Naive thymus-derived CD8-positive, alpha-beta T cell (primary cell): ENCODE measurements around the gene CERT1. TPM values are rescaled to one million over a fixed set of nuclear protein-coding genes. Genes with fewer than 3 reads are reported as not detected.
"Not testable (repeated sequence)": the region's sequence is repeated elsewhere in the genome, so short reads cannot be mapped to it uniquely, and the experiment has no call there.

Source experiments
- ATAC-seq, 2 donors: fragments of 150-1000 bp; cut with Tn5 transposase in 1 of 2; sonication (Bioruptor Pico), chemical (Tn5 transposase) in 1 of 2; 1 replicate in 1 of 2; 2 replicates in 1 of 2; pipeline ENCODE4 v1.10.0; 2021; ENCODE audit warnings: mild to moderate bottlenecking in 2 of 2, moderate library complexity in 2 of 2
- POLR2A ChIA-PET: fragments of 350-600 bp; sonication (Branson Sonifier 250); formaldehyde crosslinking; loops from one replicate; lab custom pipeline; 2021; ENCODE audit warnings: antibody characterized with exemption; lab: Charles Lee
- DNase-seq, 10 donors: peaks; one replicate each; pipeline versions ENCODE4 v3.0.0 to v3.0.0-alpha.2; 2020 to 2022
- H3K27ac Mint-ChIP-seq, 10 donors: one replicate each; pipeline ENCODE4 v1.8.0; 2020 to 2022; ENCODE audit warnings: mild to moderate bottlenecking in 10 of 10, mixed read lengths in 10 of 10, moderate library complexity in 4 of 10, inconsistent platforms in 1 of 10
- H3K27me3 Mint-ChIP-seq, 5 donors: one replicate each; pipeline ENCODE4 v1.8.0; 2021 to 2022; ENCODE audit warnings: mixed read lengths in 5 of 5
- H3K36me3 Mint-ChIP-seq, 3 donors: one replicate each; pipeline ENCODE4 v1.8.0; 2020 to 2022; ENCODE audit warnings: mixed read lengths in 3 of 3, mild to moderate bottlenecking in 2 of 3, inconsistent platforms in 1 of 3
- H3K4me1 Mint-ChIP-seq, 4 donors: one replicate each; pipeline ENCODE4 v1.8.0; 2021 to 2022; ENCODE audit warnings: mixed read lengths in 4 of 4
- H3K4me3 Mint-ChIP-seq, 10 donors: one replicate each; pipeline ENCODE4 v1.8.0; 2020 to 2022; ENCODE audit warnings: mild to moderate bottlenecking in 10 of 10, mixed read lengths in 10 of 10, moderate library complexity in 6 of 10, inconsistent platforms in 1 of 10
- H3K9me3 Mint-ChIP-seq, 9 donors: one replicate each; pipeline ENCODE4 v1.8.0; 2020 to 2022; ENCODE audit warnings: mixed read lengths in 9 of 9, mild to moderate bottlenecking in 3 of 9, inconsistent platforms in 1 of 9, moderate library complexity in 1 of 9
- polyA plus RNA-seq, 3 donors: library from polyadenylated mRNA; unstranded; fragments of 300-500 nt; fragmentation: Illumina TruSeq; gene quantifications; one replicate each; pipeline ENCODE4 v1.2.3, GENCODE V29; 2021
- total RNA-seq, 8 experiments: library from RNA in 2 of 8; stranded (reverse) in 2 of 8; gene quantifications; one replicate each; pipeline ENCODE4 v1.2.3 and lab custom pipeline; 2021 to 2026

Gene CERT1, protein sequence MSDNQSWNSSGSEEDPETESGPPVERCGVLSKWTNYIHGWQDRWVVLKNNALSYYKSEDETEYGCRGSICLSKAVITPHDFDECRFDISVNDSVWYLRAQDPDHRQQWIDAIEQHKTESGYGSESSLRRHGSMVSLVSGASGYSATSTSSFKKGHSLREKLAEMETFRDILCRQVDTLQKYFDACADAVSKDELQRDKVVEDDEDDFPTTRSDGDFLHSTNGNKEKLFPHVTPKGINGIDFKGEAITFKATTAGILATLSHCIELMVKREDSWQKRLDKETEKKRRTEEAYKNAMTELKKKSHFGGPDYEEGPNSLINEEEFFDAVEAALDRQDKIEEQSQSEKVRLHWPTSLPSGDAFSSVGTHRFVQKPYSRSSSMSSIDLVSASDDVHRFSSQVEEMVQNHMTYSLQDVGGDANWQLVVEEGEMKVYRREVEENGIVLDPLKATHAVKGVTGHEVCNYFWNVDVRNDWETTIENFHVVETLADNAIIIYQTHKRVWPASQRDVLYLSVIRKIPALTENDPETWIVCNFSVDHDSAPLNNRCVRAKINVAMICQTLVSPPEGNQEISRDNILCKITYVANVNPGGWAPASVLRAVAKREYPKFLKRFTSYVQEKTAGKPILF
- 10 to 100 TPM; 44.0 to 45.1 TPM for total RNA-seq
- polyA plus RNA-seq: 10 to 100 TPM; 12.8 to 17.4 (median 16.1) TPM
- total RNA-seq (lab: John Stamatoyannopoulos, UW): 56.4 to 92.7 (median 73.5) reads per million in 6 experiments

DNA sequence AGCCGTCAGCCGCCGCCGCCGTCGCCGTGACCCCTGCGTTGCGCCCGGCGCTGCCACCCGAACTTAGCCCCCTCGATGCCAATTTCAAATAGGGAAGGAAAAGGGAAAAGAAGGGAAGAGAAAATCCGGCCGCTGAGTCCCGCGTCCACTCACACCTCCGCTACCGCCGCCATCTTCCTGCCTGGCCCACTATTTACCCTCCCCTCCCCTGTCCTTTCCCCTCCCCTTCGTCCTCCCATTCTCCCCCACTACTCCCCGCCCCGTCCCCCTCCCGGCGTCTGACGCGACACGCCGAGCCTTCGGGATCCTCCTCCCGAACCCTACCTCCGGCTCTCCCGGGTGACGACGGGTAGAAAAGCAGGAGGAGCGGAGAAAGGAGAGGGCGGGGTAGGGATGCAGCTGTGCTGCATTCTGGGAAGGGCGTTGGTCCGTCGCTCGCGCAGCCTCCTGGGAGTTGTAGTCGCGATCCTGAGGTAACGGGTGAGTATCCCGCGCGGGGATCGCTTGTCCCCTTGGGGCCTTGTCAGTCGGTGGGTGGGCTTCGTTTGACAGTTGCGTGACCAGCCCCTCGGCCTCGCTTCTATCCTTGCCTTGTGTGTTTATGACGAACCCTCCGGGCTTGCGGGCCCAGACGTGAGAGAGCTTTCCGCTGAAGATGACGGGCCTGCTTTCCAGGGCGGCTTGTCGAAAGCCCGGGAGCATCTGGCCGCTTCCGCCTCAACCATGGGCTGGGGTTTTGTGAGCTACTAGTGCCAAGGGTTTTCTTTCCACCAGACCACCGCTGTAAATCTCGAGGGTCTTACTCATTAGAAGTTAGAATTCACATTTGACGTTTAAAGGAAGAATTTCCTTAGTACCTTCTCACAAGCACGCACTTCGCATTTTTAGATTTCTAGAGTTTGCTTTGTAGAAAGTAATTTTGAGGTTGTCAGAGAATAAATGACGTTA lies at the start of gene CERT1, which contains the start of gene POLK:
Gene CERT1, minus strand, starts transcription at position 195 of the 948 bp plus-strand sequence. CDS start 422 bp downstream, outside the sequence.
Gene POLK, plus strand, starts transcription at position 457 of the 948 bp plus-strand sequence.
- DNase-seq (peak; percentile 69 to 96 (median 88)), ATAC-seq (peak; percentile 84 to 85)
- peak within 1 kb of the TSS; percentile 90 to 97 (median 94) for H3K27ac Mint-ChIP-seq
- POLR2A ChIA-PET: interaction anchor here (0.8 to 1.2 kb wide), 5 partner anchors 9 to 745 kb away, joined by 3 to 4 read pairs (median 3); partner anchors contain the start of genes GCNT4, GFM2, NSA2 and POC5
- peaks cover 0 to 4% (median 0%) of the 10 kb centered on the region in 3 donors for H3K36me3 Mint-ChIP-seq
- H3K9me3 Mint-ChIP-seq: no peaks in the 10 kb centered on the region
- H3K4me1 Mint-ChIP-seq: peaks cover 21 to 80% (median 49%) of the 10 kb centered on the region in 4 donors
- H3K27me3 Mint-ChIP-seq: no peaks in the 10 kb centered on the region
- H3K4me3 Mint-ChIP-seq: peak within 1 kb of the TSS; percentile 84 to 97 (median 95)

DNA sequence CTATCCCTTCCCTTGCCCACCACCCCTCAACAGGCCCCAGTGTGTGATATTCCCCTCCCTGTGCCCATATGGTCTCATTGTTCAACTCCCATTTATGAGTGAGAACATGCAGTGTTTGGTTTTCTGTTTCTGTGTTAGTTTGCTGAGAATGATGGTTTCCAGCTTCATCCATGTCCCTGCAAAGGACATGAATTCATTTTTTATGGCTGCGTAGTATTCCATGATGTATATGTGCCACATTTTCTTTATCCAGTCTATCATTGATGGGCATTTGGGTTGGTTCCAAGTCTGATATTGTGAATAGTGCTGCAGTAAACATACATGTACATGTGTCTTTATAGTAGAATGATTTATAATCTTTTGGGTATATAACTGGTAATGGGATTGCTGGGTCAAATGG lies 49.2 kb upstream of the CERT1 start:
- H3K27me3 Mint-ChIP-seq, DNase-seq, ATAC-seq, H3K4me3 Mint-ChIP-seq, H3K27ac Mint-ChIP-seq, POLR2A ChIA-PET: not testable (repeated sequence)
- peaks cover 11 to 38% (median 20%) of the 10 kb centered on the region in 4 donors for H3K4me1 Mint-ChIP-seq
- H3K36me3 Mint-ChIP-seq: peaks cover 61 to 81% (median 75%) of the 10 kb centered on the region in 3 donors
- H3K9me3 Mint-ChIP-seq: peaks cover 4 to 39% (median 18%) of the 10 kb centered on the region in 9 donors

DNA sequence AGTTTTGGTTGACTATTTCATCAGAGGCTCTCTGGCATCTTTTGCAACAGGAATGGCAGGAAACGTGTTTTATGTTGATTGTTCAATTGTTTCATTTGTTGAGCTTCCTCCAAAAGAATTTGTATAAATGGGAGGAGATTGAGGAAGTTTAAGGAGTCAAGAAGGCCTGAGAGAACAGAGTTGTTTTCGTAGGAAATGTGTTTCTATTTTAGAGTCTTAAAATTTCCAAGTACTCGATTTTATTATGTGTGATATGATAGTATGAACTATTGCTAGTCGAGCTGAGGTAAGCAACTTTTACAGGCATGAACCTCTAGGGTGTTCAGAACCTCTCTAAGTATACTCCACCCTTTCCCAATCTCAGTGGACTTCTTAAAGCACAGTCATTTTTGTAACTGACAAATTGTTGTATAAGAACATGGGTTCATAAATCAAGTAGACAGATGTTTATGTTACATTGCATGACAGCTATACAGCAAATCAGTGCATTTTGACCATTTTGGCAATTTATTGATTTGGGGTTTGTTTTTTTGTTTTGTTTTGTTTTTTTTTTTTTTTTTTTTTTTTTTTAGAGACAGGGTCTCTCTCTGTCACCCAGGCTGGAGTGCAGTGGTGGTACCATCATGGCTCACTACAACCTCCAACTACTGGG lies 47.7 kb upstream of the CERT1 start:
- Mint-ChIP-seq H3K27ac (no peak overlapping the region), H3K36me3 (peaks cover 51 to 79% (median 77%) of the 10 kb centered on the region in 3 donors), H3K27me3 (no peaks in the 10 kb centered on the region), H3K4me3 (no peak overlapping the region), H3K4me1 (peaks cover 7 to 25% (median 16%) of the 10 kb centered on the region in 4 donors), H3K9me3 (peaks cover 4 to 30% (median 13%) of the 10 kb centered on the region in 9 donors)
- ATAC-seq (no peak), DNase-seq (no peak)
- POLR2A ChIA-PET: interaction anchor here (0.6 kb wide), 1 partner anchor 32 kb away, joined by 4 read pairs; no protein-coding TSS in a partner anchor

DNA sequence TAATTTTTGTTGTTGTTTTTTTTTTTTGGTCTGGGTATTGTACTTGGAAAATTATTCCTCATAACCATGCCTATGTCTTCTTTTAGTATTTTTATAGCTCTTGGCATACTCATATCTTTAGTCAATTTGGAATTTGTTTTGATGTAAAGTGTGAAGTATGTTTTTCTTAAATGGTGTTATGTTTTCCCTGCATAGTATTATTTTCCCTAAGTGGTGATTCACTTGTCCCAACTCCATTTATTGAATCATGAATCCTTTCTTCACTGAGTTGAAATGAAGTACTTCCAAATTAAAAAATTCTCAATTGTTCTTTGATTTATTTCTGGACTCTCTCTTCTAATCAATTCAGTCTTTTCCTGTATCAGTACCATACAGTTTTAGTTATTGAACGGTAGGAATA lies 46.8 kb upstream of the CERT1 start:
- Mint-ChIP-seq H3K27ac (no peak overlapping the region), H3K9me3 (peaks cover 0 to 21% (median 4%) of the 10 kb centered on the region in 9 donors), H3K4me3 (no peak overlapping the region), H3K36me3 (peaks cover 46 to 79% (median 77%) of the 10 kb centered on the region in 3 donors), H3K27me3 (no peaks in the 10 kb centered on the region), H3K4me1 (peaks cover 6 to 19% (median 12%) of the 10 kb centered on the region in 4 donors)
- ATAC-seq (no peak), DNase-seq (no peak)
- POLR2A ChIA-PET: no interaction called here

DNA sequence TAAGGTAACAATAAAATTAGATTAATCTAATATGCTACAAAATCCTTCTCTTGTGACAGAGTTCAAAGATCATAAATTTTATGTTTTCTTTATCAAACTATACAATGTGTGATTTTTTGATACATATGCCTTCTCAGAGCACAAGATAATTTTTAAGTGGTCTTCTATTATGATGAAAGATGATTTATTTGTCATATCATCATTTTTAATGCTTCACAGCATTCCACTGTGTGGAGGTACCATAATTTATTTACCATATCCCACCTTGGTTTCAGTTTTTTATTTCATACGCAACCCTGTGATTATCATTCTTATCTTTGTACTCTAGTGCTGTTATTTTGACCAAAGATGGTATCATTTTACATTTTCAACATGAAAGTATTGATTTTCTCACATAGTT lies 41.9 kb upstream of the CERT1 start:
- Mint-ChIP-seq H3K9me3 (no peaks in the 10 kb centered on the region), H3K4me3 (no peak overlapping the region), H3K36me3 (peaks cover 21 to 82% (median 70%) of the 10 kb centered on the region in 3 donors), H3K27ac (peak overlapping the region in 1 of 10 donors; percentile 0), H3K27me3 (no peaks in the 10 kb centered on the region), H3K4me1 (peaks cover 2 to 14% (median 6%) of the 10 kb centered on the region in 4 donors)
- POLR2A ChIA-PET: no interaction called here
- ATAC-seq: no peak
- DNase-seq: no peak

DNA sequence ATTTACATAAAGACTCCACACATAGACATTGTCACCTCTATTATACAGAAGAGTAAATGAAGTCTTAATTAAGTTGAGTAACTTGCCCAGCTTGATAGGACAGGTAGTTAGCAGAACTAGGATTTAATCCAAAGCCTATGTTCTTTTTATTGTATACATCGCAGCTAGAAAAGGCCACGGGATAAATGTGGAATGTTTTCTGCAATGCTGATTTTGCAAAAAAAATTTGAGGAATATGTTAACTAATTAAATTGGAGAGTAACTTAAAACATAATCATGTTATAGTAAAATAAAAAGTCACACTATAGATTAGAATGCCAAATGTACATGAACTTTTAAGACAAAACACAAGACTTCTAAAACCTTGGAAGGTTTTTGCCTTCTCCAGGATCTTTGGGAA lies 41.3 kb upstream of the CERT1 start:
- no peak overlapping the region for H3K27ac Mint-ChIP-seq
- H3K27me3 Mint-ChIP-seq: no peaks in the 10 kb centered on the region
- H3K4me3 Mint-ChIP-seq: no peak overlapping the region
- H3K36me3 Mint-ChIP-seq: peaks cover 18 to 76% (median 66%) of the 10 kb centered on the region in 3 donors
- DNase-seq (no peak), ATAC-seq (no peak)
- peaks cover 2 to 14% (median 6%) of the 10 kb centered on the region in 4 donors for H3K4me1 Mint-ChIP-seq
- H3K9me3 Mint-ChIP-seq: no peaks in the 10 kb centered on the region
- POLR2A ChIA-PET: no interaction called here

DNA sequence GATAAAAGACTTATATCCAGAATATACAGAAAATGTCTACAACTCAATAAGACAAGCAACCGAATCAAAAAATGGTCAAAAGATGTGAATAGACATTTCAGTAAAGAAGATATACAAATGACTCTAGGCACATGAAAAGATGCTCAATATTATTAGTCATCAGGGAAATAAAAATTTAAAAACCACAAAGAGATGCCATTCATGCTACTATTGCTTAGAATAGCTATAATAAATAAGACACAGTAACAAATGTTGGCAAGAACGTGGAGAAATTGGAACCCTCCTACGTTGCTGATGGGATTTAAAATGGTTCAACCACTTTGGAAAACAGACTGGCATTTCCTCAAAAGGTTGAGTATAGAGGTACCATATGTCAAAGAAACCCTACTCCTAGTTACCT lies 40.0 kb upstream of the CERT1 start:
- DNase-seq (no peak), ATAC-seq (no peak)
- H3K9me3 Mint-ChIP-seq: no peaks in the 10 kb centered on the region
- POLR2A ChIA-PET: no interaction called here
- H3K4me3 Mint-ChIP-seq: no peak overlapping the region
- peak overlapping the region in 1 of 10 donors; percentile 22 for H3K27ac Mint-ChIP-seq
- H3K27me3 Mint-ChIP-seq: no peaks in the 10 kb centered on the region
- H3K36me3 Mint-ChIP-seq: peaks cover 9 to 63% (median 56%) of the 10 kb centered on the region in 3 donors
- peaks cover 0 to 8% (median 3%) of the 10 kb centered on the region in 4 donors for H3K4me1 Mint-ChIP-seq

DNA sequence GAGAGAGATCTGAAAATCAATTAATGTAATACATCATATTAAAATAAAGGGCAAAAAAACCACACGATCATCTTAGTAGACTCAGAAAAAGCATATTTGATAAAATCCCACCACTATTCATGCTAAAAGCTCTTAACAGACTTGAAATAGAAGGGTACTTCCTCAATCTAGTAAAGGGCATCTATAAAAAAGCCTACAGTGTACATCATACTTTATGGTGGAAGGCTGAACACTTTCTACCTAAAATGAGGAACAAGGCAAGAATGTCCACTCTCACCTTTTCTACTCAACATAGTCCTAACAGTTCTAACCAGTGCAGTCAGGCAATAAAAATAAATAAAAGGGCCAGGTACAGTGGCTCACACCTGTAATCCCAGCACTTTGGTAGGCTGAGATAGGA lies 39.2 kb upstream of the CERT1 start:
- ATAC-seq (no peak), DNase-seq (no peak)
- POLR2A ChIA-PET: no interaction called here
- Mint-ChIP-seq H3K9me3 (no peaks in the 10 kb centered on the region), H3K4me3 (no peak overlapping the region), H3K36me3 (peaks cover 4 to 57% (median 47%) of the 10 kb centered on the region in 3 donors), H3K27me3 (no peaks in the 10 kb centered on the region), H3K27ac (peak overlapping the region in 1 of 10 donors; percentile 8), H3K4me1 (peaks cover 0 to 4% (median 2%) of the 10 kb centered on the region in 4 donors)

DNA sequence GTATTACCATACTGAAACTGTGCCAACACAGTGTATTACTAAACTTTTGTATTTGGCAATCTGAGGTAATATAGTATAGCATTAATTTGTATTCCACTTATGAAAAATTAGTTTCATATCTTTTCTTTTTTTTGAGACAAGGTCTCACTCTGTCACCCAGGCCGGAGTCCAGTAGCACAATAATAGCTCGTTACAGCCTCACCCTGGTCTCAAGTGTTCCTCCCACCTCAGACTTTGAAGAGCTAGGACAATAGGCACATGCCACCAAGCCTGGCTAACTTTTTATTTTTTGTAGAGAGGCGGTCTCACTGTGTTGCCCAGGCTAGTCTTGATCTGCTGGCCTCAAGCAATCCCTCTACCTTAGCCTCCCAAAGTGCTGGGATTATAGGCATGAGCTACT lies 36.4 kb upstream of the CERT1 start:
- POLR2A ChIA-PET: no interaction called here
- H3K4me3 Mint-ChIP-seq: no peak overlapping the region
- H3K27me3 Mint-ChIP-seq: no peaks in the 10 kb centered on the region
- H3K4me1 Mint-ChIP-seq: peaks cover 0 to 5% (median 2%) of the 10 kb centered on the region in 4 donors
- H3K36me3 Mint-ChIP-seq: peaks cover 0 to 35% (median 29%) of the 10 kb centered on the region in 3 donors
- ATAC-seq (no peak), DNase-seq (no peak)
- H3K9me3 Mint-ChIP-seq: no peaks in the 10 kb centered on the region
- H3K27ac Mint-ChIP-seq: no peak overlapping the region

DNA sequence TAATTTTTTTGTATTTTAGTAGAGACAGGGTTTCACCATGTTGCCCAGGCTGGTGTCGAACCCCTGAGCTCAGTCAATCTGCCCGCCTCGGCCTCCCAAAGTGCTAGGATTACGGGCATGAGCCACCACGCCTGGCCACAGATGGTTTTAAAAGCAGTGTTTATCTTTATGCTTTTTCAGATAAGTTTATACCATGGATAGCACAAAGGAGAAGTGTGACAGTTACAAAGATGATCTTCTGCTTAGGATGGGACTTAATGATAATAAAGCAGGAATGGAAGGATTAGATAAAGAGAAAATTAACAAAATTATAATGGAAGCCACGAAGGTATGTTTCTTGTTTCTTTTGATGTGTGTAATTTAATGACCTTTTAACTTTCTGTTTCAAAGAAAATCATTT lies 35.4 kb upstream of the CERT1 start:
- POLR2A ChIA-PET: no interaction called here
- Mint-ChIP-seq H3K27ac (no peak overlapping the region), H3K9me3 (no peaks in the 10 kb centered on the region)

DNA sequence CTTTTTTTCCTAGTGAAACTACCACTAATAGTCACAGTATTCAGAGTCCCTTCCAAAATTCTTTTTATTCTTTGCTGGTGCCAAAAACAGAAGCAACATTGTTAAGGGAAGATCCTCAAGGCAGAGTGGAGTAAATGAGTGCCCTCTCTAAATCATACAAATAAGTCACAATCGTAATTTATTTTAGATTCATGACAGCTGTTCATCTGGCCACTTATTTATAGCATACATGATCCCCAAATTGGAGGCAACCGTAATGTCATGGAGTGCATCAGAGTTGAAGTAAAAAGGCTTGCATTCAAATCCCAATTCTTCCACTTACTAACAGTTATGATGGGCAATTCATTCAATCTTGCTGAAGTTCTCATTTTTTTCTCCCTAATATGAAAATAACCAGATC lies 33.7 kb upstream of the CERT1 start:
- no peak for ATAC-seq

More for the DNA sequence above, 35.4 kb upstream of the CERT1 start:
- Mint-ChIP-seq H3K4me1 (peaks cover 0 to 5% (median 3%) of the 10 kb centered on the region in 4 donors), H3K36me3 (peaks cover 0 to 29% (median 21%) of the 10 kb centered on the region in 3 donors), H3K4me3 (no peak overlapping the region), H3K27me3 (no peaks in the 10 kb centered on the region)
- DNase-seq: no peak
- ATAC-seq: no peak

More for the DNA sequence above, 33.7 kb upstream of the CERT1 start:
- Mint-ChIP-seq H3K27me3 (no peaks in the 10 kb centered on the region), H3K27ac (no peak overlapping the region), H3K36me3 (peaks cover 0 to 20% (median 16%) of the 10 kb centered on the region in 3 donors), H3K4me3 (no peak overlapping the region), H3K4me1 (peaks cover 0 to 5% (median 3%) of the 10 kb centered on the region in 4 donors), H3K9me3 (no peaks in the 10 kb centered on the region)
- POLR2A ChIA-PET: no interaction called here
- no peak for DNase-seq
